GM18951 (cell line): ENCODE results near the gene LCE1E.
A peak's percentile ranks its signal among the peaks of the same experiment; 100 is the strongest.

Source experiments
- POLR2A ChIP-seq: IDR thresholded peaks from 4 replicates; pipeline ENCODE4 v1.6.1; 2011; ENCODE audit warnings: mild to moderate bottlenecking; ENCODE audit not compliant: insufficient read length, insufficient read depth; ENCODE audit errors: extremely low read depth
- in situ Hi-C: fragments of 300-500 bp; cut with MboI; formaldehyde crosslinking; loops from one replicate; pipeline ENCODE4 v1.12.0; 2022; ENCODE audit warnings: low sequenced_read_pairs, mixed read lengths, inconsistent platforms; ENCODE audit not compliant: unreplicated experiment

Gene LCE1E, protein sequence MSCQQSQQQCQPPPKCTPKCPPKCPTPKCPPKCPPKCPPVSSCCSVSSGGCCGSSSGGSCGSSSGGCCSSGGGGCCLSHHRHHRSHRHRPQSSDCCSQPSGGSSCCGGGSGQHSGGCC

DNA sequence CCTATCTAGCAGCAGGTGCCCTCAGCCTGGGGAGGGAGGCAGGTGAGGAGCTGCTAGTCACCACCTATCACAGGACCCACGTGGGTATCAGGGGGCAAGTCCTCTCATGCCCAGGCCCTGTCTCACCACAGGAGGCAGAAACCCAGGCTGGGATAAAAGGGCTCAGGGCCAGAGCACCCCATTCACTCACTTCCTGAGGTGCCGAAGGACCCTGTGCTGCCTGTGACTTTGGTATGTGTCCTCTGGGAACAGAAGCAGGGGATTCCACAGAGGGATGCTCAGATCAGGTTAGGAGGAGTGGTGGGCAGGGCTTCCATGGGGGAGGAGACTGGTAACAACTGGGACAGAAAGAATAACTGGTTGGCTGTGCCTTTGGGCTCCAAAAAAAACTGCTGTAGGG, at the start of gene LCE1E:
LCE1E (plus strand) TSS at position 181 of the 400 bp plus-strand sequence. CDS start 1,043 bp downstream, outside the sequence.
- peak; percentile 32 for TF ChIP-seq POLR2A
- in situ Hi-C loops = no loop called here

DNA sequence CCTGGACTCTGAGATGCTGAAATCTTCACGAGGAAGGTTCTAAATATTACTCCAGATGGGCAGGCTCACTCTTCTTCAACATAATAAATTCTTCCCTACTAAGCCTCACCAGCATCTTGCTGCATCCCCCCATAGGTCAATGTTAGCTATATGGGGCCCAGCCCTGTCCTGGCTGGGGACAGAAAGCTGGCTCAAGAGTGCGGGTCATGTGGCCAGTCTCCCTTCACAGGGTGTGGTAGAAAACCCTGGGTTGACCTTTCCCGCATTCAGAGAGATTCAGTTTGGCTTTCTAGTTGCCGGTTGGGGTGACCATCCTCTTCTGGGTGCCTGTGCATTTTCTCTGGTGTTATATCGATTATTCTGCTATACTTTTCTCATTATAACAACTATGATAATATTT, 48.1 kb upstream of the LCE1E start:
- in situ Hi-C loops = no loop called here
- no peak for TF ChIP-seq POLR2A

DNA sequence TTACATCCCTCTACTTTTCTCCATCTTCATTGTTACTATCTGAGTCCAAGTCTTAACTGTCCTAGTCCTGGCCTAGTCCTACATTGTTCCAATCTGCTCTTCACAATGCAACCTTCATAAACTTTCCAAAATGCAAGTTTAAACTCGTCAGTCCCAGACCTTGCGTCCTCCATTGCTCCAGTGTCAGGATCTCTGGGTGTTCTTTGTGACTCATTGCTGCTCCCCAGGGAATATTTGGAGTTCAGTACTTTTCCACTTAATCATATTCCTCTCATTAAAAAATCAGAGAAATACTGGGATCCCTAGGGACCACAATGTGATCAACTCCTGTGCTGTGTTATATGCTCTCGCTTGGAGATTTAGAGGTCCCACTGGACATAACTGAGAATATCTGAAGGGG, 46.2 kb upstream of the LCE1E start:
- in situ Hi-C loops = no loop called here
- no peak for TF ChIP-seq POLR2A

DNA sequence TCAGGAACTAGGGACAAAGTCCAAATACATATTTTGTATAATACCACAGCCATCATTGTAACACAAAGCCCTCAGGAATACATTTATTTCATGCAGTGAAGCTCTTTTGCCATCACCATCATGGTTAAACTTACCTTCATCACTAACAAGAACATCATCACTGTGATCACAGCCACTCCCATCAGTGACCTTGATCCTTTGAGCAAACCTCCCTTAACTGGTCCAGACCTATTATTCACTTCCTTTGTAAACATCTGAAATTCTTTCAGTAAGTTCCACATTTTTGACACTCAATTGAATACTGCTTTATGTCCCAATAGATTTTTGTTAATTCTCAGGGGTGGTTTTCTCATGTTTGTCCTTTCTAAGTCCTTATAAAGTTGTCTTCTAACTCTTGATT, 44.4 kb upstream of the LCE1E start:
- in situ Hi-C loops = no loop called here
- no peak for TF ChIP-seq POLR2A

DNA sequence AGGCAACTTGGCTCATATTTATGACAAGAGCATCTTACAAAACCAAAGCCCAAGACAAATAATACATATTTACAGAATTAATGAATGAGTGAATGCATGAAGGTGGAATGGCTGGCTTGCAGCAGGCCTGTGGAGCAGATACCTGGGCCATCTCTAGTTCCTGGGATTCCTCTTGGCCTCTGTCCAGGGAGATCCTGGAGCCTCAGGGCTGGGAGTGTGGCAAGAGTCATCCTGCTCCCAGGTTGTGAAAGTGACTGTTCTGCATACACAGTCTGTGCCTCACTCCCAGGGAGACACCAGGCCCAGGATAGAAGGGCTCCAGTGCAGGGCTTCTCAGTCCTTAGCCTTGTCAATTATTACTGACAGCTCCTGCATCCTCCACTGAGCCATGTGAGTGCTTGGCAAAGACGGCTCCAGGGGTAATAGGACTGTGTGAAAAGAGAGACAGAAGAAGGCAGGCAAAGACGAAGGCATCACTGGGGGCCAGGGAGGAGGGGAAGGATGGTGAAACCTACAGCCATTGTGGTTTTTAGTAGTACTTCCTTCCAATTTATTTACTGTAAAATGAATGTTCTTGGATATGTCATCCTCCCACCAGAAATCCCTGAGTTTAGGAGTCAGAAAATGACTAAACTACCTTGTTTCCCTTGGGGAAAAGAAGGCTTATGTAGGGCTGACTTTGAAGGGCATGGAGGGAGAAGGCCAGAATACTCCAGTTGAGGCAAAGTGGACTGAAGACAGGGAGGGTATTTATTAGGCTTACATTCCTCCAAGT, 42.5 kb upstream of the LCE1E start:
- in situ Hi-C loops = no loop called here
- TF ChIP-seq POLR2A = no peak

DNA sequence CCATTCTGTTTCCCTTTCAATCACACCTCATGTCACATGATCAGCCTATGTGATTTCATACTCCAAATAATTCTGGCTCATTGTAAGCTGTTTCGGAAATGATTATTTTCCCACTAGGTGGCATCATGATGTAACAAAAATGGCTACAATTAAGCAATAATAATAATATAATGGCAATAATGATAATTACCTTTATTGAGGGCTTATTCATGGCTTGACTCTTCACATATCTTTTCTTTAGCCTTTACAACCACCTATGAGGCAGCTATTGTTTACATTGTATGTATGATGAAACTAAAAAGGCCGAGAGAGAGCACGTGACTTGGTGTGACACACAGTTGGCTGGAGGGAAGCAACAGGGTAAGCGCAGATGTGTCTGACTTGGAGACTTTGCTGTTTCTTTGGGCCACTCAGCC, 40.8 kb upstream of the LCE1E start:
- no peak for TF ChIP-seq POLR2A
- in situ Hi-C loops = no loop called here

DNA sequence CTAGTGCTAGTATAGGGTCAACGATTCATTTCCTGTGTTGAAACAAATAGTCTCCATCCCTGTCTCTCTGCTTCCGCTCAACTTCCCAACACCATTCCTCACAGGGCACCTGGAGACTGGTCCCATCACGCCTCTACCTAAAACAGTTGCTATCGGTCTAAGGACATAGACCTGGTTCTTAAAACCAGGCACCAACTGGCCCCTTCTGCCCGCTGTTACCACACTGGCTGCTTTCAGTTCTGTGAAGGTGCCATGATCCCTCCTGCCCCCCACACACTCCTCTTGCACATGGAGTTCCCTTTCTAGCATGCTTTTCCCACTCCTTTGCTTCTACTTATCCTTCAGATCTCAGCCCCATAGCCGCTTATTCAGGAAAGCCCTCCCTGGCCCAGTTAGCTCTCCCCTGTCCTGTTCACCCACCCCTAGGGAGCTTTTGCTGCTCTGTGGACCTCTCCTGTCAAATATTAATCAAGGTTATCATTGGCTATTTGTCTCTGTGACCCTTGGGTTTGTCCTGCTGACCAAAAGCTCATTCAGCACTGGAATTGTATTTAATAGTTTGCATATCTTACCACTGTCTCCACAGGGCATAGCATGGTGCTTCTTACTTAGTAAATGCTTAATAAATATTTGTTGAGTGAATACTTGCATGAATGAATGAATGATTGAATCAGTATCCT, 40.2 kb upstream of the LCE1E start:
- in situ Hi-C loops = no loop called here
- no peak for TF ChIP-seq POLR2A

DNA sequence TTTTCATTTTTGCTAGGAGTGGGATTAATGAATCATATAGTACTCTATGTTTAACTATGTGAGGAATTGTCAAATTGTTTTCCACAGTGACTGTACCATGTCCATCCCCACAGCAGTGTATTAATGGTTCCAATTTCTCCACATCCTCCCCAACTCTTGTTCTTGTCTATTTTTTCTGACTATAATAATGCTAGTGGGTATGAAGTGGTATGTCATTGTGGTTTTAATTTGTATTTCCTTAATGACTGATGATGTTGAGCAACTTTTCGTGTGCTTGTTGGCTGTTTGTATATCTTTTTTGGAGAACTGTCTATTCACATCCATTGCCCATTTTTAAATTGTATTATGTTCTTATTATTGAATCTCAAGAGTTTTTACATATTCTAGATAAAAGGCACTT, 38.2 kb upstream of the LCE1E start:
- in situ Hi-C loops = no loop called here
- TF ChIP-seq POLR2A = no peak

DNA sequence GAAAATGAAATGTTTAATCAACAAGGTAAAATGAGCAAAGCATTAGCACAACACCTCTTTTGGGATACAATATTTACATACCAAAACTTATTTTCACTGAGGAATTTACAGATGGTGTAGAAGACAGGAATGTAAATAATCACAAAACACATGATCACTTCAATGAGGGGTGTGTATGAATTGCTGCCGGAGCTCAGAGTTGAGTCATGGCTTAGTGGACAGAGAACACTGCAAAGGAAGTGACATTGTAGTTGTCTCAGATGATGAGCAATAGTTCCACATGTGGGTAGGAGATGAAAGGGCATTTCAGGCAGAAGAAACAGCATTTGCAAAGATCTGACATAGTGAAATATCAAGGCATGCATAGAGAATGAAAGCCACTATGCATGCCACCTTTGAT, 33.8 kb upstream of the LCE1E start:
- no peak for TF ChIP-seq POLR2A
- in situ Hi-C loops = no loop called here

DNA sequence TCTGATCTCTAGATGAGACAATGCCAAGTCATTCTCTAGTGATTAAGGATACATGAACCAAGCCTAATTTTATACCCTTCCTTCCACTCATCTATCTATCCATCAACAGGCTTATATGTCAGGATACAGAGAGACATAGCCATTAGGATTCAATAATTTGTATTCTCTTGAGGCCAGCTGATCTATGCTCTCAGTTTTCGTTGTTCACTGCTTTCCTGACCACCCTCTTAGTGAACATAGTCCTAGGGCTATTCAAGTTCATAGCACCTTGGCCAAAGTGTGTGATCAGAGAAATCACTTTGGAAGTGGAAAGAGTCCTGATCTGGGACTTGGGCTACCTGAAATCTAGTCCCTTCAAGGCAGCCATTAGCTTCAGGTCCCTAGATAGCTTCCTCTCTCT, 32.5 kb upstream of the LCE1E start:
- in situ Hi-C loops = no loop called here
- TF ChIP-seq POLR2A = no peak

DNA sequence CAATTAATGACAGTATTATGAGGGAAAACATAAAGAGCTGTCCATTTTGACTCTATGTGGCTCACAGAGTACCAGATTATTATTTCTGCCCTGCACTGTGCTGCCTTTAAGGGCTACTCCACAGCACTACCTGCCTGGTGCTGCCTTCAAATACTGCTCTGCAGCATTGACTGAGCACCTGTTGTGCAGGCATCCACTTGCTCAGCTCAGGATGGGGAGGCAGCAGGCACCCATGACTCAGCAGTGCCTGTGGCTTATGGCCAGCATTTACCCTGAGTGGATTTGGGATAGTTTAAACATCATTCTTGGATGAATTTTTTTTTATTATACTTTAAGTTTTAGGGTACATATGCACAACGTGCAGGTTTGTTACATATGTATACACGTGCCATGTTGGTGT, 29.2 kb upstream of the LCE1E start:
- in situ Hi-C loops = no loop called here
- no peak for TF ChIP-seq POLR2A

DNA sequence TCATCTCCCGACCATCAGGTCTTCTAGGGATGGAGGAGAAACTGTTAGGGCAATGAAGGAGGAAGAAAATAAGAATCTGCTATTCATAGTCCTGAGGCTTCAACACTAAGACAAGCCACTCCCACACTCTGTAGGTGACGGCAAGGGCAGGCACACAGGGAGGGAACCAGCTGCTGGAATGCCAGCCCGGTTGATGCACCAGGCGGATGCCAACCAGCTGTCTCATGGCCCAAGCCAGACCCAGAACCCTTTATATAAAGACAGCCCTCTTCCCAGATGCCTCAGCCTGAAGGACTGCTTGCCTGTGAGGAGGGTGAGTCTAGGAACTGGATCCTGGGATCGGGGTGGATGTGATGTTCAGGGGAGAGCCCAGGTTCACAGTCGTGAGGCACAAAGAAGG, 28.3 kb upstream of the LCE1E start, which contains the start of gene KPRP:
KPRP (plus strand) TSS at position 279 of the 400 bp plus-strand sequence. CDS start 1,564 bp downstream, outside the sequence.
- in situ Hi-C loops = no loop called here
- no peak for TF ChIP-seq POLR2A

DNA sequence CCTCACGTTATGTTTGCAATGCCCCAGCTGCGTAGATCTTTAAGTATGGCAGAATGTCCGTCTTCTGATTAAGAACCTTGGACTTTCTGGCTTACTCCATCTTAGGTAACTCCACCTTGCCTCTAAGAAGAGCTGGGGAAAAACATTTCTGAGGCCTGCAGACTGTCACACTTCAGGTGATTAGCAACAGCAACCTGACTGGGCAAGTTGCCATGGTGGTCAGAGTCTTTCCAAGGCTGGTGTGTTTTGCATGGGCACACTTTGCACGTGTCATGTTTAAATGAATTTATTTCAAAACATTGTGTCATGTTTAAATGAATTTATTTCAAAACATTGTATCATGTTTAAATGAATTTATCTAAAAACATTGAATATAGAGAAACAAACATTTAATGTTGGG, 27.4 kb upstream of the LCE1E start:
- in situ Hi-C loops = no loop called here
- no peak for TF ChIP-seq POLR2A
